H9 (cell line): Measurements from ENCODE around the gene CREG2. TPM values are rescaled to one million over a fixed set of nuclear protein-coding genes. Genes with fewer than 3 reads are reported as not detected.

ENCODE experiments used
- DNase-seq: peaks from one replicate; pipeline ENCODE4 v3.0.0-alpha.2; 2017
- H2AFZ ChIP-seq: one replicate; pipeline ENCODE4 v1.6.1; 2013; ENCODE audit warnings: mild to moderate bottlenecking, low read length, control low read depth, moderate library complexity
- H2AK5ac ChIP-seq: 2 replicates; pipeline ENCODE4 v1.6.1; 2013; ENCODE audit warnings: low read length, control low read depth, mixed read lengths; ENCODE audit not compliant: insufficient read length
- H2BK120ac ChIP-seq: one replicate; pipeline ENCODE4 v1.6.1; 2013; ENCODE audit warnings: low read depth, mild to moderate bottlenecking, low read length, control low read depth, inconsistent platforms; ENCODE audit not compliant: poor library complexity, severe bottlenecking
- H2BK12ac ChIP-seq: 2 replicates; pipeline ENCODE4 v1.6.1; 2013; ENCODE audit warnings: low read length, control low read depth, mixed read lengths, low read depth; ENCODE audit not compliant: insufficient read length
- H2BK15ac ChIP-seq: 2 replicates; pipeline ENCODE4 v1.6.1; 2013; ENCODE audit warnings: low read depth, low read length, control low read depth
- H2BK20ac ChIP-seq: one replicate; pipeline ENCODE4 v1.6.1; 2013; ENCODE audit warnings: low read depth, mild to moderate bottlenecking, low read length, control low read depth, inconsistent platforms; ENCODE audit not compliant: poor library complexity, severe bottlenecking
- H2BK5ac ChIP-seq: 2 replicates; pipeline ENCODE4 v1.6.1; 2013; ENCODE audit warnings: low read length, control low read depth, mixed read lengths; ENCODE audit not compliant: insufficient read length
- H3K14ac ChIP-seq: 2 replicates; pipeline ENCODE4 v1.6.1; 2013; ENCODE audit warnings: low read length, control low read depth; ENCODE audit not compliant: insufficient read depth
- H3K18ac ChIP-seq: 2 replicates; pipeline ENCODE4 v1.6.1; 2013; ENCODE audit warnings: low read depth, mild to moderate bottlenecking, mixed read lengths, low read length, control low read depth; ENCODE audit not compliant: insufficient read length
- H3K23ac ChIP-seq: 2 replicates; pipeline ENCODE4 v1.6.1; 2013; ENCODE audit warnings: low read length, control low read depth, mixed read lengths, low read depth; ENCODE audit not compliant: insufficient read length
- H3K23me2 ChIP-seq: 2 replicates; pipeline ENCODE4 v1.6.1; 2013; ENCODE audit warnings: low read depth, mild to moderate bottlenecking, mixed read lengths, low read length, control low read depth; ENCODE audit not compliant: insufficient read length, poor library complexity, severe bottlenecking
- H3K27ac ChIP-seq: 2 replicates; pipeline ENCODE4 v1.5.1; 2013; ENCODE audit warnings: low read length, control low read depth, mixed read lengths, low read depth; ENCODE audit not compliant: insufficient read length
- H3K27me3 ChIP-seq: 2 replicates; pipeline ENCODE4 v1.6.1; 2013; ENCODE audit warnings: low read length, control low read depth, inconsistent platforms; ENCODE audit not compliant: insufficient read depth
- H3K4ac ChIP-seq: 2 replicates; pipeline ENCODE4 v1.6.1; 2013; ENCODE audit warnings: low read depth, mild to moderate bottlenecking, control low read depth, inconsistent platforms, low read length, moderate library complexity
- H3K4me1 ChIP-seq: 2 replicates; pipeline ENCODE4 v1.6.1; 2013; ENCODE audit warnings: low read length, control low read depth, inconsistent platforms; ENCODE audit not compliant: insufficient read depth
- H3K4me2 ChIP-seq: 2 replicates; pipeline ENCODE4 v1.6.1; 2013; ENCODE audit warnings: low read length, control low read depth, mixed read lengths; ENCODE audit not compliant: insufficient read length, insufficient read depth
- H3K56ac ChIP-seq: 2 replicates; pipeline ENCODE4 v1.6.1; 2013; ENCODE audit warnings: low read depth, mild to moderate bottlenecking, mixed read lengths, low read length, control low read depth; ENCODE audit not compliant: insufficient read length
- H3K79me1 ChIP-seq: 2 replicates; pipeline ENCODE4 v1.6.1; 2013; ENCODE audit warnings: low read depth, mild to moderate bottlenecking, moderate library complexity, low read length, control low read depth, inconsistent platforms; ENCODE audit not compliant: insufficient read depth, poor library complexity, severe bottlenecking
- H3K79me2 ChIP-seq: 2 replicates; pipeline ENCODE4 v1.6.1; 2013; ENCODE audit warnings: low read length, control low read depth, inconsistent platforms; ENCODE audit not compliant: insufficient read depth
- H3K9ac ChIP-seq: 2 replicates; pipeline ENCODE4 v1.6.1; 2013; ENCODE audit warnings: low read length, control low read depth, mixed read lengths; ENCODE audit not compliant: insufficient read length; ENCODE audit errors: extremely low read depth
- H3K9me3 ChIP-seq: one replicate; pipeline ENCODE4 v1.6.1; 2013; ENCODE audit warnings: low read depth, low read length, inconsistent platforms; ENCODE audit not compliant: control insufficient read depth
- H3T11ph ChIP-seq: one replicate; pipeline ENCODE4 v1.6.1; 2013; ENCODE audit warnings: mild to moderate bottlenecking, low read length, control low read depth, inconsistent platforms
- H4K20me1 ChIP-seq: one replicate; pipeline ENCODE4 v1.6.1; 2013; ENCODE audit not compliant: control insufficient read depth, insufficient read length, insufficient read depth
- H4K5ac ChIP-seq: 2 replicates; pipeline ENCODE4 v1.6.1; 2013; ENCODE audit warnings: low read depth, mild to moderate bottlenecking, mixed read lengths, low read length, control low read depth; ENCODE audit not compliant: insufficient read length
- H4K8ac ChIP-seq: replicated peaks from 2 replicates; pipeline ENCODE4 v1.6.1; 2013; ENCODE audit warnings: low read length, control low read depth, mixed read lengths, low read depth; ENCODE audit not compliant: insufficient read length
- H4K91ac ChIP-seq: 2 replicates; pipeline ENCODE4 v1.6.1; 2013; ENCODE audit warnings: low read depth, mild to moderate bottlenecking, moderate library complexity, mixed read lengths, low read length, control low read depth; ENCODE audit not compliant: insufficient read length
- H3K27ac Mint-ChIP-seq, 3 experiments: 2 replicates in 2 of 3; 3 replicates in 1 of 3; pipeline ENCODE4 v1.8.0; 2020 to 2021; ENCODE audit warnings: mixed read lengths in 3 of 3, mild to moderate bottlenecking in 1 of 3, moderate library complexity in 1 of 3
- H3K27me3 Mint-ChIP-seq: 2 replicates; pipeline ENCODE4 v1.8.0; 2021; ENCODE audit warnings: low read depth, mild to moderate bottlenecking, moderate library complexity, mixed read lengths
- H3K36me3 Mint-ChIP-seq, 3 experiments: 2 replicates in 2 of 3; 3 replicates in 1 of 3; pipeline ENCODE4 v1.8.0; 2020 to 2021; ENCODE audit warnings: low read depth in 3 of 3, mixed read lengths in 3 of 3; ENCODE audit not compliant: insufficient read depth in 1 of 3
- H3K4me1 Mint-ChIP-seq, 2 experiments: 2 replicates each; pipeline ENCODE4 v1.8.0; 2020; ENCODE audit warnings: mixed read lengths in 2 of 2
- H3K4me3 Mint-ChIP-seq, 2 experiments: 2 replicates in 1 of 2; 3 replicates in 1 of 2; pipeline ENCODE4 v1.8.0; 2020 to 2021; ENCODE audit warnings: mild to moderate bottlenecking in 2 of 2, mixed read lengths in 2 of 2, moderate library complexity in 1 of 2
- H3K9me3 Mint-ChIP-seq, 2 experiments: 2 replicates in 1 of 2; 3 replicates in 1 of 2; pipeline ENCODE4 v1.8.0; 2020; ENCODE audit warnings: mild to moderate bottlenecking in 2 of 2, mixed read lengths in 2 of 2, moderate library complexity in 1 of 2
- WGBS: extraction: QIAGEN DNeasy Blood & Tissue Kit; methylation state at CpG from one replicate; pipeline ENCODE4 v1.1.7; 2013; ENCODE audit warnings: missing lambda C conversion rate, low lambda C conversion rate, mixed read lengths; ENCODE audit not compliant: insufficient read length; ENCODE audit errors: extremely low coverage; 5-methylcytosine and 5-hydroxymethylcytosine counted together
- total RNA-seq: library from RNA; stranded (reverse); gene quantifications from 2 replicates; pipeline ENCODE4 v1.2.1, GENCODE V29; 2021
- TF ChIP-seq, protein P1 (sequence below): fragments of 200-600 bp; sonication (generic); conservative IDR thresholded peaks from 3 replicates; pipeline ENCODE4 v1.8.0; 2021; ENCODE audit warnings: antibody characterized with exemption, mild to moderate bottlenecking

CREG2 gene
- total RNA-seq, 1 experiment from 2014 or later, result 0.77 TPM

DNA sequence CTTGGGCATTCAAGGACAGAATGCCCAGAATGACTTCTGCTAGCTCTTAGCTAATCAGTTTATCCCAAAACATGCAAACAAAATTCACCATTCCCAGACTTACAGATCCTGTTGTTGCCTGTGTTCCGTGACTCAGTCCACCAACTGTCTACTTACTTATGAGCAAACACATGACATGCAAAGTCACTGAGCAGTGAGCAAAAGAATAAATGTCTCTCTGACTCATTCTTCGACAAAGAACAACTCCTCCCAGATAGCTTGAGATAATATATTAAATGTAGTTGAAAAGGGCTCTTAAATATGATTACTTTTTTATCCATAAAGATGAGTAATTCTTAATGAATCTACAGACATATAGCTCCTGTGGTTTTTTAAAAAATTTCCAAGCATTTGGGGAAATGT, 9.0 kb upstream of the CREG2 start:
- no peak overlapping the region for H2BK20ac ChIP-seq
- no peak overlapping the region for H2BK15ac ChIP-seq
- H3K79me1 ChIP-seq, result no peaks in the 10 kb centered on the region
- no peaks in the 10 kb centered on the region; the same call in 1 of the 2 replicates for H3K4me1 ChIP-seq
- H3T11ph ChIP-seq, result no peak overlapping the region
- no CpG with 5 or more reads among the region's 2 CpGs for WGBS
- H3K18ac ChIP-seq, result no peak overlapping the region
- peaks cover 18 to 19% of the 10 kb centered on the region in 2 experiments for H3K4me1 Mint-ChIP-seq
- H3K27ac Mint-ChIP-seq, result no peak overlapping the region
- no peak overlapping the region for H3K4me2 ChIP-seq
- no peaks in the 10 kb centered on the region for H3K36me3 Mint-ChIP-seq
- H3K9ac ChIP-seq, result no peak overlapping the region
- H2BK120ac ChIP-seq, result no peak overlapping the region
- TF ChIP-seq, protein P1, sequence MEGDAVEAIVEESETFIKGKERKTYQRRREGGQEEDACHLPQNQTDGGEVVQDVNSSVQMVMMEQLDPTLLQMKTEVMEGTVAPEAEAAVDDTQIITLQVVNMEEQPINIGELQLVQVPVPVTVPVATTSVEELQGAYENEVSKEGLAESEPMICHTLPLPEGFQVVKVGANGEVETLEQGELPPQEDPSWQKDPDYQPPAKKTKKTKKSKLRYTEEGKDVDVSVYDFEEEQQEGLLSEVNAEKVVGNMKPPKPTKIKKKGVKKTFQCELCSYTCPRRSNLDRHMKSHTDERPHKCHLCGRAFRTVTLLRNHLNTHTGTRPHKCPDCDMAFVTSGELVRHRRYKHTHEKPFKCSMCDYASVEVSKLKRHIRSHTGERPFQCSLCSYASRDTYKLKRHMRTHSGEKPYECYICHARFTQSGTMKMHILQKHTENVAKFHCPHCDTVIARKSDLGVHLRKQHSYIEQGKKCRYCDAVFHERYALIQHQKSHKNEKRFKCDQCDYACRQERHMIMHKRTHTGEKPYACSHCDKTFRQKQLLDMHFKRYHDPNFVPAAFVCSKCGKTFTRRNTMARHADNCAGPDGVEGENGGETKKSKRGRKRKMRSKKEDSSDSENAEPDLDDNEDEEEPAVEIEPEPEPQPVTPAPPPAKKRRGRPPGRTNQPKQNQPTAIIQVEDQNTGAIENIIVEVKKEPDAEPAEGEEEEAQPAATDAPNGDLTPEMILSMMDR, result no peak
- no peak overlapping the region for H3K27ac ChIP-seq
- H4K20me1 ChIP-seq, result no peaks in the 10 kb centered on the region
- H3K14ac ChIP-seq, result no peak overlapping the region
- no peak overlapping the region for H3K4me3 Mint-ChIP-seq
- H3K56ac ChIP-seq, result no peak overlapping the region
- no peak overlapping the region for H2BK12ac ChIP-seq
- H3K23me2 ChIP-seq, result no peaks in the 10 kb centered on the region
- no peaks in the 10 kb centered on the region for H3K79me2 ChIP-seq
- no peaks in the 10 kb centered on the region for H3K9me3 Mint-ChIP-seq
- H4K8ac ChIP-seq, result no peak overlapping the region
- H3K27me3 Mint-ChIP-seq, result no peaks in the 10 kb centered on the region; the same call in none of the 2 replicates
- no peak overlapping the region for H2AK5ac ChIP-seq
- H3K4ac ChIP-seq, result no peak overlapping the region
- no peak overlapping the region for H3K23ac ChIP-seq
- no peak overlapping the region for H2BK5ac ChIP-seq
- no peak overlapping the region for H4K91ac ChIP-seq
- no peak overlapping the region for H2AFZ ChIP-seq
- H3K27me3 ChIP-seq, result no peaks in the 10 kb centered on the region; the same call in 1 of the 2 replicates
- DNase-seq, result no peak
- H3K9me3 ChIP-seq, result no peaks in the 10 kb centered on the region
- no peak overlapping the region for H4K5ac ChIP-seq
